Stimulated activated CD8-positive, alpha-beta memory T cell treated with anti-CD3 and anti-CD28 coated beads, Interleukin-12 subunit alpha, Interleukin-12 subunit beta, amount 100 ng/mL, for 24 hours (primary cell): ENCODE data around the gene TMEM178A.

ENCODE experiments used
- DNase-seq: peaks from one replicate; pipeline ENCODE4 v3.0.0-alpha.2; 2020; ENCODE audit errors: extremely low read depth

The TMEM178A gene

GRCh38 chr2:39741871-39742270, 76.2 kb downstream of the TMEM178A start:
- DNase-seq, result no peak

DNA sequence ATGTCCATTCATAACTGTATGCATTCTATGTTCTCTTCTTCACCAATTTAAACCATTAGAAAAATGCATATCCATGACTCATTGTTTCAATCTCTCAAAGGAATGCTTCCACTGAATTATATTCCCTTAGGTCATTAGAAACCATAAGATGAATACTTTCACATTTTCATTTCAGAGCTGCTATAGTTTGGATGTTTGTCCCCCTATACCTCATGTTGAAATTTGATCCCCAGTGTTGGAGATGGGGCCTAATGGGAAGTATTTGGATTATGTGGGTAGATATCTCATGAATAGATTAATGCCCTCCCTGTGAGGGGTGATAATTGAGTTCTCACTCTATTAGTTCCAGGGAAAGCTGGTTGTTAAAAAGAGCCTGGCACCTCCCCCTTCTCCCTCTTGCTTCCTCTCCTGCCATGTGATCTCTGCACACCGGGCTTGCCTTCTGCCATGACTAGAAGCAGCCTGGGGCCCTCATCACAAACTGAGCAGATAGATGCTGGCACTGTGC, 77.6 kb downstream of the TMEM178A start:
- no peak for DNase-seq

GRCh38 chr2:39755466-39755865, 89.7 kb downstream of the TMEM178A start:
- no peak for DNase-seq

GRCh38 chr2:39757156-39757555, 91.4 kb downstream of the TMEM178A start:
- DNase-seq, result no peak

GRCh38 chr2:39762448-39762847, 96.7 kb downstream of the TMEM178A start:
- no peak for DNase-seq
